ENCODE results near the gene FA2H.
A peak's percentile ranks its signal among the peaks of the same experiment; 100 is the strongest.
"Not testable (repeated sequence)": the region's sequence is repeated elsewhere in the genome, so short reads cannot be mapped to it uniquely, and the experiment has no call there.

FA2H gene, protein sequence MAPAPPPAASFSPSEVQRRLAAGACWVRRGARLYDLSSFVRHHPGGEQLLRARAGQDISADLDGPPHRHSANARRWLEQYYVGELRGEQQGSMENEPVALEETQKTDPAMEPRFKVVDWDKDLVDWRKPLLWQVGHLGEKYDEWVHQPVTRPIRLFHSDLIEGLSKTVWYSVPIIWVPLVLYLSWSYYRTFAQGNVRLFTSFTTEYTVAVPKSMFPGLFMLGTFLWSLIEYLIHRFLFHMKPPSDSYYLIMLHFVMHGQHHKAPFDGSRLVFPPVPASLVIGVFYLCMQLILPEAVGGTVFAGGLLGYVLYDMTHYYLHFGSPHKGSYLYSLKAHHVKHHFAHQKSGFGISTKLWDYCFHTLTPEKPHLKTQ

DNA sequence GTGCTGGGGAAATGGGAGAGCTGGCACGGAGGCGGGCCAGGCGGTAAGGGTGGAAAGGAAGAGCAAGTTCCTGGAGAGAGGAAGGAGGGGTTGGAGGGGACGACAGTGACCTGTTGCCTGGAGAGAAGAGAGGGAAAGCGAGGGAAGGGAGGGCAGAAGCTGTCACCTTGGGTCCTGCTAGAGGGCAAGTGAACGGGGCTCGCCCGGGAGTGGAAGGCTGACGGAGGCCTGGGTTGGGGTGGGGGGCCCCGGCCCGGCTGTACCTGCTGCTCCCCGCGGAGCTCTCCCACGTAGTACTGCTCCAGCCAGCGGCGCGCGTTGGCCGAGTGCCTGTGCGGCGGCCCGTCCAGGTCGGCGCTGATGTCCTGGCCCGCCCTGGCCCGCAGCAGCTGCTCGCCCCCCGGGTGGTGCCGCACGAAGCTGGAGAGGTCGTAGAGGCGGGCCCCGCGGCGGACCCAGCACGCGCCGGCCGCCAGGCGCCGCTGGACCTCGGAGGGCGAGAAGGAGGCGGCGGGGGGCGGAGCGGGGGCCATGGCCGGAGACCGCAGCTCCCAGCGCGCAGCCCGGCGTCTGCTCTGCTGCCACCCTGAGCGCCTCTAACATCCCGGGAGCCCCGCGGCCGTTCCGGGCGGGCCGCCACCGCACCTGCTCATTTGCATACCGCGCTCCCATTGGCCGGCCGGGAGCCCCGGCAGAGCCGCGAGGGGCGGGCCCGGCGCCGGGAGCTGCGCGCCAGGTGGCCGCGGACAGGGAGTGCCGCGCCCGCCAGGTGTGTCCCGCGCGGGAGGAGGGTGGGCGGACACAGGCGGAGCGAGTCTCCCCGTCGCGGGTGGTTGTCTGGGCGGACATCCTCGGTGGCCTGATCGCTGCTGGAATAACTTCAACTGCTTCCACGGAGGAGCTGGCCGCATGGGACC, at the start of gene FA2H:
FA2H (minus strand) TSS at position 598 of the 917 bp plus-strand sequence; CDS start at position 533, 65 bp downstream.
- DNase-seq (ENCODE audit: low read depth in 2 of 2), result peak; percentile 1 to 47

DNA sequence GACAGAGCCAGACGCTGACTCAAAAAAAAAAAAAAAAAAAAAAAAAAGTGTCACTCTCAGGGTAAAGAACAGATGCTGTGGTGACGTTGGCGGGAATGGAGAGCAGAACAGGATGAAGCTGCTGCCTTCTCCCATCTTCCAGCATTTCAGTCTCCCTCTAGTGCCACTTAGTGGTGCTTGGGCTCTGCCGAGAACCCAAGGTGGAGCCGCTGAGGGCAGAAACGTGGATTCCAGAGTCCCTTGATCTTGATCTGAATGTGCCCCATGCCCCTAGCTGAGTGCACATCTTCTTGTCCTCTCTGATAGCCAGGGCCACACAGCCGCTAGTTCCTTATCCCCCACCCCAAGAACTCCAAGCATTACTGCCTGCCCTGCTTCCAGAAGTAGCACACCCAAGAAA, 43.2 kb upstream of the FA2H start:
- no peak for DNase-seq (ENCODE audit: low read depth in 2 of 2)

DNA sequence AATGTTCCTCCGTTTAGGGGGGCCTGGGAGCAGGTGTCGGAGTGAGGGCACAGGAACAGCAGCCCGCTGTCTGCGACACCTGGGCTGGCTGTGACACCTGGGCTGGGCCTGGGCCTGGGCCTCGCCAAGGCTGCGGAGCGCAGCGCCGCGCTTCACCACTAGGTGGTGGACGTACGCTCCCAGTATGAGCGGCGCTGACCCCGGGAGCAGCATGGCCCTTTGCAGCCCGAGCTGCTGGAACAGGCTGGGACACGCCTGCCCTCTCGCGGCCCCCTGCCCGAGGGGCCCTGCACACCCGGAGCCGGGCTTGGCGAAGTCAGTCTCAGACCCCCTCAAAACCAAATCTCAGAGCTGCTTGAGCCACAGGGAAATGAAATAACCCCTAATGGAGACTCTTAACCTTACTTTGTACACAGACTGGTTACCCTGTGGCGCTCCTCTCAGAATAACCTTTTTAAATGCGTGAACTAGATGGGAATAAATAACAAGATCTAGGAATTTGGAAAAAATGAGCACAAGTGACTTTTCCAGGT, 38.6 kb upstream of the FA2H start:
- DNase-seq (ENCODE audit: low read depth in 2 of 2), result peak; percentile 1 to 47

DNA sequence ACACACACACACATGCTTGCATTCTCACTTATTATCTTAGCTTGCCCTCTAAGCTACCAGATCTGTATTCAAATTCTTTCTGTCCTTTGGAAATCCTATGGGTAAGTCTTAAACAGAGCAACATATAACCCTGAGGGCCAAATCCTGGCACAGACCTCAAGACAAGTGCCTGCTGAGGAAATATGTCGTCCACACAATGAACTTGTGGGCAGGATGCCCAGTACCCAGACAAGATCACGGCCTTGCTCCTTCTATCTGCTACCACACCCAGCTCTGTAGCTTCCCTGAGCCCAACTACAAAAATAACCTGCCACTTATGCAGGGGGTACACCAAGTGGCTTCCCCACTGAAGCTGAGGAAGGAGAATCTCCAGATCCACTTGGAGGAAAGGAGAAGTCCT, 37.3 kb upstream of the FA2H start:
- DNase-seq (ENCODE audit: low read depth in 2 of 2), result no peak

DNA sequence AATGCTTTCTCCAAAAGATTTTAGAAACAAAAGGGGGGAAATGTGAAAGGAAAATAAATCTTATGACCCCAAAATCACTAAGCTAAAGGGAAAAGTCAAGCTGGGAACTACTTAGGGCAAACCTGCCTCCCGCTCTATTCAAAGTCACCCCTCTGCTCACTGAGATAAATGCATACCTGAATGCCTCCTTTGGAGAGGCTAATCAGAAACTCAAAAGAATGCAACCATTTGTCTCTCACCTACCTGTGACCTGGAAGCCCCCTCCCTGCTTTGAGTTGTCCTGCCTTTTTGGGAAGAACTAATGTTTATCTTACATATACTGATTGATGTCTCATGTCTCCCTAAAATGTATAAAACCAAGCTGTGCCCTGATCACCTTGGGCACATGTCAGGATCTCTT, 36.6 kb upstream of the FA2H start:
- not testable (repeated sequence) for DNase-seq (ENCODE audit: low read depth in 2 of 2)

DNA sequence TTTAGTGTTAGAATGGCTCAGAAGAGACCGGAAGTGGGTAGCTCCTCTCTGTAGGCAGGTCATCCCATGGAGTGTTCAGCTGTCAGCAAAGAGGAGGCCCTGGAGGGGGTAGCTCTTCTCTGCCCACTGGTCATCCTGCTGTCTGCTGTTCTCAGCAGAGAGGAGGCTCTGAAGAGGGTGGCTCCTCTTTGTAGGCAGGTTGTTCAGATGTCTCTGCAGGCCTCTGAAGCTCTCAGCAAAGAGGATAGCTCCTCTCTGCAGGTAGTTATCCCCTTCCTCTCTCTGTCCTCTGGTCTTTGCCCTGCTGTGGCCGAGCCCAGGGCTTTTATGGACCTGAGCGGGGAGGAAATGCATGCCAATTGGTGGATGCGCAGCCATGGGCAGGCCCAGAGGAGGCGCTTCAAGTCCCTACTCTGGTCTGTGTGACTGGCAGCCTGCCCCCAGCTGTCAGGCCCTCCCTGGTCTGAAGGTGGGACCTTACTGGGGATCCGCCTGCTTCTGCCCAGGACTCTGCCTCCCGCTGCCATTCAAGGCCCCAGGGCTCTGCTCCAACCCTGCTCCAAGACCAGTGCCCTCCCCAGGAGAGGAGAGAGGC, 32.5 kb upstream of the FA2H start:
- DNase-seq (ENCODE audit: low read depth in 2 of 2), result no peak

DNA sequence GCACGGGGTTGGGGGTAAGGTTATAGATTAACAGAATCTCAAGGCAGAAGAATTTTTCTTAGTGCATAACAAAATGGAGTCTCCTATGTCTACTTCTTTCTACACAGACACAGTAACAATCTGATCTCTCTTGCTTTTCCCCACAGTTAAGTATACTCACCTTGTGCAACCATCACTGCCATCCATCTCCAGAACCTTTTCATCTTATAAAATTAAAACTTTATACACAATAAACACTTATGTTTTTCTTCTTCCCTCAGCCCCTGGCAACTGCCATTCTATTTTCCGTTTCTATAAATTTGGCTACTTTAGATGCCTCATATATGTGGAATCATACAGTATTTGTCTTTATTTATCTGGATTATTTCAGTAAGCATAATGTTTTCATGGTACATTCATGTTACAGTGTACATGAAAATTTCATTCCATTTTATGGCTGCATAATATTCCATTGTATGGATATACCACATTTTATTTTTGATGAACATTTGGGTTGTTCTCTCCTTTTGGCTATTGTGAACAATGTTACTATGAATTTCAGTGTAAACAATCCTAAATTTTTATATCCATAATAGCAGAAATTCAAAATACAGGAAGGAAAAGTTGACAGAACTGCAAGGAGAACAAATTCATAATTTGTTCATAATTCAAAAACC, 25.7 kb upstream of the FA2H start:
- no peak for DNase-seq (ENCODE audit: low read depth in 2 of 2)

DNA sequence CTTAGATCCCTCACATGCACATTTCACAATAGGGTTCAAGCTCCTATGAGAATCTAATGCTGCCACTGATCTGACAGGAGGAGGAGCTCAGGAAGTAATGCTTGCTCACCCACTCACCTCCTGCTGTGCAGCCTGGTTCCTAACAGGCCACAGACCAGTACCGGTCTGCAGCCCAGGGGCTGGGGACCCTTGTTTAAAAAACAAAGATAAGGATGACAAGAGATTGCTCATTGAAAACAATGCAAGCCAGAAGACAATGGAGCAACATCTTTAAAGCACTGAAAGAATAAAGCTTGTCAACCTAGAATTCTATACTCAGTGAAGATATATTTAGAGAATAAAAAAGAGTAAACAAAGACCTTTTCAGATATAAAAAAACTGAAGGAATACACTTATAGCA, 22.8 kb upstream of the FA2H start:
- DNase-seq (ENCODE audit: low read depth in 2 of 2), result no peak

DNA sequence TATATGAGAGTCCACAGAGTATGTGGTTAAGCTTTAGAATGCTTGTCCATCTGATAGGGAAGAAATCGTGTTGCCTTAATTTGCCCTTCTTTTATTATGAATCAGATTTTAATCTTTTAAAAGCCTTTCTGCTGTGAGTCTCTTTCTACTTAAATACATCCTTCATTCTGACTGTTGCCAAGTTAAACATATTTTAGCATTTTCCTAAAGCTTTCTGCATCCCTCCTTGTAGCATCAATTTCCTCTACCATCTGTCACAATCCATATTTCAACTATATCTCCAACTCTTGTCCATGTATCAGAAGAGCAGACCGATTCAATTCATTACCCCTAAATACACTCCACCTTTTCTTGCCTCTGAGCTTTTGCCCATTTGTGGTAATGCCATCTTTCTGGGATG, 20.5 kb upstream of the FA2H start:
- no peak for DNase-seq (ENCODE audit: low read depth in 2 of 2)

DNA sequence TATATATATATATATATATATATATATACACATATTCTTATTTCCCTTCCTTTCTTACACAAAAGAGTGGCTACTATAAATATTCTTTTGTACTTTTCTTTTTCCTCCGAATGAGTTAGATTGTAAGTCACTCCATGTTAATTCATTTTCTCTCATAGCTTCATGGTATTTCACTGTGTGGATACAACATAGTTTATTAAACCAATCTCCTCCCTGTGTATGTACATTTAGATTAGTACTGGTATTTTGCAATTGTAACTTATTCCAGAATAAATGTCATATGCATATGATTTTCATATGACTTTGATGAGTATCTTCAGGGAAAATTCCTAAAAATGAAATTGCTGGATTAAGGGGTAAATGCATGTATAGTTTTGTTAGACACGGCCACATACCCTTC, 20.0 kb upstream of the FA2H start:
- DNase-seq (ENCODE audit: low read depth in 2 of 2), result no peak

DNA sequence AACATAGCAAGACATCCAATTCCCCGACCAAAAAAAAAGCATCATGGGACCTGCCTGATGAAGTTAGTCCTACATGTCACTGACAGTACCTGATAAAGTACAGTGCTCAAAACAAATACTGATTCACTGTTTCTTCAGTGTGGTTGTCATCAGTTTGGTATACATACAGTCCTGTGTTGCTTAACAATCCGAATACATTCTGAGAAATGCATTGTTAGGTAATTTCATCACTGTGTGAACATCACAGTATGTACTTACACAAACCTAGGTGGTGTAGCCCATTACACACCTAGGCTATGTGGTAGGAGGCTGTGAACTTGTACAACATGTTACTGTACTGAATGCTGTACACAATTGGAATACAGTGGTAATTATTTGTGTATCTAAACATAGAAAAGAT, 19.0 kb upstream of the FA2H start:
- no peak for DNase-seq (ENCODE audit: low read depth in 2 of 2)

DNA sequence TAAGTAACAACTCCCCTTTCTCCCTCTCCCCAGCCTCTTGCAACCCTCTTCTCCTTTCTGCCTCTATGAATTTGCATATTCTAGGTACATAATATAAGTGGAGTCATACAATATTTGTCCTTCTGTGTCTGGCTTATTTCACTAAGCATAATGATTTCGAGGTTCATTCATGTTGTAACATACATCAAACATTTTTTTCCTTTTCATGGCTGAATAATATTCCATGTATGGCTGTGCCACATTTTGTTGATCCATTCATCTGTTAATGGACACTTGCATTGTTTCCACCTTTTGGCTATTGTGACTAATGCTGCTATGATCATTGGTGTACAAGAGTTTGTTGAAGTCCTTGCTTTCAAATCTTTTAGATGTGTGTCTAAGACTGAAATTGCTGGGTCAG, 17.6 kb upstream of the FA2H start:
- DNase-seq (ENCODE audit: low read depth in 2 of 2), result no peak

DNA sequence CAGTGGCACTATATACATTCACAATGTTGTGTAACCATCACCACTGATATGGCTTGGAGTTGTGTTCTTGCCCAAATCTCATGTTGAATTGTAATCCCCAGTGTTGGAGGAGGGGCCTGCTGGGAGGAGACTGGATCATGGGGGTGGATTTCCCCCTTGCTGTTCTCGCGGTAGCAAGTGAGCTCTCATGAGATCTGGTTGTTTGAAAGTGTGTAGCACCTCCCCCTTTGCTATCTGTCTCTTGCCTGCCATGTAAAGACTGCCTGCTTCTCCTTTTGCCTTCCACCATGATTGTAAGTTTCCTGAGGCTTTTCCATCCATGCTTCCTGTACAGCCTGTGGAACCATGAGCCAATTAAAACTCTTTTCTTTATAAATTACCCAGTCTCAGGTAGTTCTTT, 17.1 kb upstream of the FA2H start:
- not testable (repeated sequence) for DNase-seq (ENCODE audit: low read depth in 2 of 2)

DNA sequence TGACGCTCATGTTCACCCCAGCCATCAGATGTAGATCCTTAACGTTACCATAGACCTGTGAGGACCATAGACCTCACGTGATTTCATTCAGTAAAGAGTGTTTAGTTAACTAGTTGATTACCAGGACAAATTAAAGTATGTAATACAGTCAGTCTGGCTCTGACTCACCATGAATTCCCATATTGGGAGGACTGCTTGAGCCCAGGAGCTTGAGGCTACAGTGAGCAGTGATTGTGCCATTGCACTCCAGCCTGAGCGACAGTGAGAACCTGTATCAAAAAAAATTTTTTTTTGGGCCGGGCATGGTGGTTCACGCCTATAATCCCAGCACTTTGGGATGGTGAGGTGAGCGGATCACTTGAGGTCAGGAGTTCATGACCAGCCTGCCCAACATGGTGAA, 13.5 kb upstream of the FA2H start:
- DNase-seq (ENCODE audit: low read depth in 2 of 2), result no peak

DNA sequence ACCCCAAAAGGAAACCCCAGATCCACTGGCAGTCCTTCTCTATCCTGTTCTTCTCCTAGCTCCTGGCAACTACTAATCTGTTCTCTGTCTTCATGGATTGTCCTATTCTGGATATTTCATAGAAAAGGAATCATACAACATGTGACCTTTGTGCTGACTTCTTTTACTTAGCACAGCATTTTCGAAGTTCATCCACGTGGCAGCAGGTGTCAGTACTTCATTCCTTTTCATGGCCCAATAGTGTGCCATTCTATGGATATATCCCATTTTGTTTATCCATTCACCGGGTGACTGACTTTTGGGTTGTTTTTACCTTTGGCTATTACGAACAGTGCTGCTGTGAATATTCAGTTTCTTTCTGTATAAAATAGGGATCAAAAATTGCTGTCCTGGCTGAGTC, 10.4 kb upstream of the FA2H start:
- DNase-seq (ENCODE audit: low read depth in 2 of 2), result no peak

DNA sequence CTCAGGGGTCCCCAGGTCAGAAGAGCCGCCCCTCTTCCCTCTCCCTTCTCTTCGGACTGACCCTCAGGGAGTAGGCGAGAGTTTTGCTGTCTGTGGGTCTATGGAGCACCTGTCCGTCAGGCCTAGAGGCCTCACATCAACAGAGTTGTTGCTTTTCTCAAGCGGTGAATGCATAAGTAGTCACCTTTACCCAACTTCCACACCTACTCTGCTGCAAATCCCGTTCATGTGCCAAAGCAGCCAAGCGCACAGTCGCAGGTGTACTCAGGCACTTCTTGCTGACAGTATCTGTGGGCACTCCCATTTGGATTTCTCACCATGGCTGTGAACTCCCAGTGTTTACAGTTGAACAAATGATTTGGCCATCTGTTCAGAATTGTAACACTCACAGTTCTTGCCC, 4.0 kb upstream of the FA2H start:
- DNase-seq (ENCODE audit: low read depth in 2 of 2), result no peak

DNA sequence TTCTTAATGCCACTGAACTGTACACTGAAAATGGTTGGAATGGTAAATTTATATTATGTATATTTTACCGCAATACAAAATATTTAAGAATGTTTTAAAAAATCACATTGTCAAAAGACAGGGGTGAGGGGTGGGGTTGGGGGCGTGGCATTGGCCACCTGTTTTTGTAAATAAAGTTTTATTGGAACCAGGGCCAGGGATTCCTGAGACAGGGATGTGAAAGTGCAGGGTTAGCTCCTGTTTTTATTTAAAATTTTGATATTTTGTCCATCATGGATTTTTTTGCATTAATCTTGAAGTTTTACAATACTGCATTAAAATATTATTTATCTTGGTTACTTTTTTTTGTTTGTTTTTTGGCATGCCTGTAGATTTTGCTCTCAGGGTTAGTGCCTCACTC, 2.3 kb upstream of the FA2H start:
- DNase-seq (ENCODE audit: low read depth in 2 of 2), result no peak

DNA sequence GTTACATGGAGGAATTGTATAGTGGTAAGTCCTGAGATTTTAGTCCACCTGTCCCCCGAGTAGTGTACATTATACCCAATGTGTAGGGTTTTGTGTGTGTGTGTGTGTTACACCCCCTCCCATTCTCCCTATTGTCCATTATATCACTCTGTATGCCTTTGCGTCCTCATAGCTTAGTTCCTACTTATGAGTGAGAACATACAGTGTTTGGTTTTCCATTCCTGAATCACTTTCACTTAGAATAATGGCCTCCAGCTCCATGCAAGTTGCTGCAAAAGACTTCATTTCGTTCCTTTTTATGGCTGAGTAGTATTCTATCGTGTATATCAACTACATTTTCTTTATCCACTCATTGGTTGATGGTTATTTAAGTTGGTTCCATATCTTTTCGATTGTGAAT, 635 bp upstream of the FA2H start:
- DNase-seq (ENCODE audit: low read depth in 2 of 2), result no peak

DNA sequence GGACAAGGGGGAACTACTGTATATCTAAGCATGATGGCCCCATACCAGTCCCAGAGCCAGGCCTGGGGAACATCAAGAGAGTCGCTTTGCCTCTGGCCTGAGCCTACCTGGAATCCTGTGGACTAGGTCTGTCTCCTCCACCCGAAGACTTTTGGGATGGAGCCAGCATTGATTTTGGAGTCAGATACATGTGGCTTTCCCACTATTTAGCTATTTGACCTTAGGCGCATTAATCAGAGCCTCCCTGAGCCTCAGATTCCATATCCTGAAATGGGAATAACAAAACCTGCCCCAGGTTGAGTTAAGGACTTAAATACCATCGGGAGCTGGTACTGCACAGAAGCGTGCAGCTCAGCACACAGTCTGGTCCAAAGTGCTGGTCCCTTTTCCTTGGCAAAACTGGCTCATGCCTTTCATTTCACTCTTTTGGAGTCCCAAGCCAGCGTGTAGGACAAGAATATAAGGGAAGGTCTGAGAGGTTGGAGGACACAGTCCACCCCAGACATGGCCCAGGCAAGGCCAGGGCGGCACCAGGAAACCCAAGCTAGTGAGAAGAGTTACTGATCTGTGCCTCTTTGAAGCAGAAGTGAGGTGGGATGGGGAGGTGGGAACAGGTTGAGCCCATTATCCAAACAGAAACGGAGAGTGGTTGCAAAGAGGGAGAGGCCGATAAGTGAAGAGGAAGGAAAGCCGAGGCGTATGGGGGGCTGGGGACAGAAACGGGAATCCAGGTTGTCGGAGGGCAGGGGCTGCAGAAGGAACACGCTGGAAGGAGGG, 986 bp downstream of the FA2H start:
- no peak for DNase-seq (ENCODE audit: low read depth in 2 of 2)

DNA sequence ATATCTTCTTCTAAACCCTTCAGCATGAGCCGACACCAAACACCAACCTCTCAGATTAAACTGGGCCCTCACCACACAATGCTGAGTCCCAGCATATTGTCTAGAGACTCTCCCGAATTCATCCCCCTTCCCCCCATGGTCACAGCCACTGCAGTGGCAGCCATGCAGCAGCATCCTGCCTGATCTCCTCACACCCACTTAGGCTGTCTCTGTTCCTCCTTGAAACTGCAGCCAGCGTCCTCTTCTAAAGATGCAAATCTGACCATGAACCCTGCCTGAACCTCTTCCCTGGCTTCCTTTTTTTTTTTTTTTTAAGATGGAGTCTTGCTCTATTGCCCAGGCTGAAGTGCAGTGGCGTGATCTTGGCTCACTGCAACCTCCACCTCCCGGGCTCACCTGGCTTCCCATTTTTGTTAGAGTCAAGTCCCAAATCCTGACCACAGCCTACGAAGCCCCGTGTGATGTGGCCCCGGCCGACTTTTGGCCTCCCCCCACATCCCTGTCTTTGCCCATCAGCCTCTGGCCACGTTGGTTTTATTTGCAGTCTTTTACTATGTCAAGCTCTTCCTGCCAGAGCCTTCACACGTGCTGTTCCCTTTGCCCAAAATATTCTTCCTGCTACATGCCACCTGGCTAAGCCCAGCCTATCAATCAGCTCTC, 2.8 kb downstream of the FA2H start:
- DNase-seq (ENCODE audit: low read depth in 2 of 2), result no peak
